ENCODE data around the gene BAMBI. TPM values are rescaled to one million over a fixed set of nuclear protein-coding genes. Genes with fewer than 3 reads are reported as not detected.

The BAMBI gene
- polyA plus RNA-seq, 1 experiment = 10.8 TPM

GRCh38 chr10:28711041-28711440 lies 33.7 kb downstream of the BAMBI start:
- TF ChIP-seq CTCF (IDR thresholded peaks at IDR 0.05; ENCODE audit: low read depth, low read length) = no peak
- ChIA-PET POLR2A (interaction anchor here (0.7 kb wide), 1 partner anchor 433 kb away, joined by 9 read pairs; no protein-coding TSS in a partner anchor), CTCF (interaction anchor here (0.6 kb wide), 1 partner anchor 42 kb away, joined by 3 read pairs; no protein-coding TSS in a partner anchor)
- DNase-seq (ENCODE audit: low read depth, low spot score) = no peak
- Histone ChIP-seq H3K9me3 (ENCODE audit: control insufficient read depth, insufficient read depth, low read length) (no peaks in the 10 kb centered on the region), H3K27me3 (ENCODE audit: control insufficient read depth, insufficient read depth, low read length) (no peaks in the 10 kb centered on the region), H3K27ac (ENCODE audit: low read depth, low read length) (no peak overlapping the region), H3K4me3 (ENCODE audit: low read depth, low read length) (no peak overlapping the region)

- Histone ChIP-seq H3K9me3 (ENCODE audit: control insufficient read depth, insufficient read depth, low read length) (no peaks in the 10 kb centered on the region), H3K27ac (ENCODE audit: low read depth, low read length) (no peak overlapping the region), H3K4me3 (ENCODE audit: low read depth, low read length) (no peak overlapping the region), H3K27me3 (ENCODE audit: control insufficient read depth, insufficient read depth, low read length) (no peaks in the 10 kb centered on the region)
- ChIA-PET CTCF (no interaction called here), POLR2A (interaction anchor here (0.7 kb wide), 1 partner anchor 432 kb away, joined by 9 read pairs; no protein-coding TSS in a partner anchor)
- no peak for DNase-seq (ENCODE audit: low read depth, low spot score)
- TF ChIP-seq CTCF (IDR thresholded peaks at IDR 0.05; ENCODE audit: low read depth, low read length) = no peak
Measured at GRCh38 chr10:28711776-28712175, 34.5 kb downstream of the BAMBI start.

- no peak for DNase-seq (ENCODE audit: low read depth, low spot score)
- H3K27ac ChIP-seq (ENCODE audit: low read depth, low read length) = no peak overlapping the region
- no peaks in the 10 kb centered on the region for H3K9me3 ChIP-seq (ENCODE audit: control insufficient read depth, insufficient read depth, low read length)
- H3K4me3 ChIP-seq (ENCODE audit: low read depth, low read length) = no peak overlapping the region
- ChIA-PET POLR2A (no interaction called here), CTCF (interaction anchor here (0.9 kb wide), 1 partner anchor 416 kb away, joined by 3 read pairs; no protein-coding TSS in a partner anchor)
- no peak for TF ChIP-seq CTCF (IDR thresholded peaks at IDR 0.05; ENCODE audit: low read depth, low read length)
- no peaks in the 10 kb centered on the region for H3K27me3 ChIP-seq (ENCODE audit: control insufficient read depth, insufficient read depth, low read length)
Measured at GRCh38 chr10:28713626-28714352, 36.5 kb downstream of the BAMBI start.

GRCh38 chr10:28714401-28715053 lies 37.2 kb downstream of the BAMBI start:
- no peaks in the 10 kb centered on the region for H3K27me3 ChIP-seq (ENCODE audit: control insufficient read depth, insufficient read depth, low read length)
- ChIA-PET CTCF (no interaction called here), POLR2A (no interaction called here)
- H3K27ac ChIP-seq (ENCODE audit: low read depth, low read length) = no peak overlapping the region
- no peak for TF ChIP-seq CTCF (IDR thresholded peaks at IDR 0.05; ENCODE audit: low read depth, low read length)
- DNase-seq (ENCODE audit: low read depth, low spot score) = no peak
- no peaks in the 10 kb centered on the region for H3K9me3 ChIP-seq (ENCODE audit: control insufficient read depth, insufficient read depth, low read length)
- H3K4me3 ChIP-seq (ENCODE audit: low read depth, low read length) = no peak overlapping the region

GRCh38 chr10:28715246-28715645 lies 37.9 kb downstream of the BAMBI start:
- ChIA-PET POLR2A (no interaction called here), CTCF (no interaction called here)
- no peak for TF ChIP-seq CTCF (IDR thresholded peaks at IDR 0.05; ENCODE audit: low read depth, low read length)
- H3K27me3 ChIP-seq (ENCODE audit: control insufficient read depth, insufficient read depth, low read length) = no peaks in the 10 kb centered on the region
- H3K27ac ChIP-seq (ENCODE audit: low read depth, low read length) = no peak overlapping the region
- H3K9me3 ChIP-seq (ENCODE audit: control insufficient read depth, insufficient read depth, low read length) = no peaks in the 10 kb centered on the region
- no peak for DNase-seq (ENCODE audit: low read depth, low spot score)
- H3K4me3 ChIP-seq (ENCODE audit: low read depth, low read length) = no peak overlapping the region

All from AG04450 (cell line).